HG03558 (cell line): Measurements from ENCODE around the gene NEK6.

ENCODE experiments used
- ATAC-seq: cut with Tn5 transposase; IDR thresholded peaks from one replicate; pipeline ENCODE4 v1.9.1; 2021; ENCODE audit warnings: moderate number of reproducible peaks; ENCODE audit not compliant: unreplicated experiment; ENCODE audit errors: extremely low read depth

The NEK6 gene

DNA sequence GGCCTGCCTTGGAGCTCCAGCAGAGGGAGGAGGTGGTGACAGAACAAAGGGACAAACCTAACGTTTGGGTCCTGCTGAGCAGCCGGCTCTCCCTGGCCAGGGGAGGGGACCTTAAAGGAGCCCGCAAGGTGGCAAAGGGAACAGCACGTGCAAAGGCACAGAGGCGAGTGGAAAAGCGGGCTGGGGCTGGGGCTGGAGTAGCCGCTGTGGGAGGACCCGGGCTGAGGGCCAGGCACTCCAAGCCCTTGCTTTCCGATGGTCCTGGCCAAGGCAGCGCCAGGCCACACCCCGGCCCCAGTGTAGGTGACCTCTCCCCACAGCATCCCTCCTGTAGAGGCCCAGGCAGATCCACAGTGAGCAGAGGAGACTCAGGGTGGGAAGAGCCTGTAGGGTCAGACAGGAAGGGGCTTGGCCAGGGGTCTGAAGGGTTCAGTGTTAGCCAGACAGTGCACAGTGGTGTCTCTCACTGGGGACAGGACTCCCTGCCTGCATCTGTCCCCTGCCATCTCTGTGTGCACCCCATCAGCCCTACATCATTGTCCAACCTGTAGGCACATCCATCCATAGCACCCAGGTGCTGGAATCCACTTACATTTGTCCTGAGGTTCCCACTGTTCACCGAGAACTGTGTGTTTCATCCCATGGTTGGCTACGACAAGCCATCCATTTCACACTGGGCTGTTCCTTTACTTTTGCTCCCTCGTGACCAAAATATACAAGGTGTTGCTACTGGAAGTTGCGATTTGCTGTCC lies 77.0 kb downstream of the NEK6 start:
- ATAC-seq, result no peak

DNA sequence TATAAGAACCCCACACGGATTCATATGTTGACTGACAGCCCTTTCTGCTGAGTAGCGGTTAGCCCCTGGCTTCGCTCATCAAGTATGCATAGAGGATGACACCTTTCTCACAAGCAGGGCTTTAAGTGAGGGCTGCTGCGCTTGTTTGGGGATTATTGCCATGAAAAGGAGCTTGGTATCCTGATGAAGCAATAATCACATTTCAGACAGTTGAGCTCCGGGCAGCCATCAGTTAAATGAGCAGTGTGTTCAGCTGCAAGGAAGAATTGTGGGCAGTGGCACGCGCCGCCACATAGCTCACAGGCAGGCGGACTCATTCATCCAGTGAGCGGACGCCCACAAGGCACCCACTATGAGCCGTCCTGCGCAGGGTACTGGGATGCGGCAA lies 77.6 kb downstream of the NEK6 start:
- ATAC-seq, result no peak

DNA sequence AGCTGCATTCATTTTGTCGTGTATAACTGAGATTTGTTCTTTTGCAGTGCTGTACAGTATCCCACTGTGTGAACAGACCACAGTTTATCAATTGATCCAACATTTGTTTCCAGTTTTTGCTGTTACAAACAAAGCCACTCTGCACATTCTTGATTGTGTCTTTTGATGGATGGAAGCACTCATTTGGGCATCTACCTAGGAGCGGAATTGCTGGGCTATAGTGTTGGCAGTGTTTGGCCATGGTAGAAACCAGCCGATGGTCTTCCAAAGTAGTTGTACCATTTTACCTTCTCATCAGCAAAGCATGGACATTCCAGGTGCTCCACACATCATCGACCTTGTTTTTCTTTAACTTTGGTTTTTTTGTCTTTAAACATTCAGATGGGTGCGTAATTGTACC lies 79.8 kb downstream of the NEK6 start:
- ATAC-seq, result no peak

DNA sequence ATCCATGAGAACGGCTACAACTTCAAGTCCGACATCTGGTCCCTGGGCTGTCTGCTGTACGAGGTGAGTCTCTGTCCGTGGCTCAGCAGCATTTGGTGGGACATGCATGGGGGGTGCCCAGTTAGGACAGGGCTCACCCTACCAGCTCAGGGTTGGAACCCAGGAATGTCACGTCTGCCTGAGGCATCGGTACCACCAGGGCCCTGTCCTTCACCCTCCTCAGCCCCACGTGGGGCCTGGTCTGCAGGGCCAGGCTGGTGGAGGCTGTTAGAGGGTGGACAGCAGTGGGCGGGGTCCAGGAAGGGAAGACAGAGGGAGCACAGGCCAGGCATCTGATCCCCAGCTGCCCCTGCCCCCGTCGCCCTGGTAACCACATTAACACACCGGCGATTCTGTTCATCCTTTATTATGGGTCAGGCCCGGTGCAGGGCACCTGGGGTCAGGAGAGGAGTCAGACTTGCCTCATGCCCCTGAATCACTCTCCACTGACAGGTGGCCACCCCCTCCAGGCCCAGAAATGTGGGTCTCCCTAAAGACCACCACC lies 81.9 kb downstream of the NEK6 start:
- ATAC-seq, result no peak

DNA sequence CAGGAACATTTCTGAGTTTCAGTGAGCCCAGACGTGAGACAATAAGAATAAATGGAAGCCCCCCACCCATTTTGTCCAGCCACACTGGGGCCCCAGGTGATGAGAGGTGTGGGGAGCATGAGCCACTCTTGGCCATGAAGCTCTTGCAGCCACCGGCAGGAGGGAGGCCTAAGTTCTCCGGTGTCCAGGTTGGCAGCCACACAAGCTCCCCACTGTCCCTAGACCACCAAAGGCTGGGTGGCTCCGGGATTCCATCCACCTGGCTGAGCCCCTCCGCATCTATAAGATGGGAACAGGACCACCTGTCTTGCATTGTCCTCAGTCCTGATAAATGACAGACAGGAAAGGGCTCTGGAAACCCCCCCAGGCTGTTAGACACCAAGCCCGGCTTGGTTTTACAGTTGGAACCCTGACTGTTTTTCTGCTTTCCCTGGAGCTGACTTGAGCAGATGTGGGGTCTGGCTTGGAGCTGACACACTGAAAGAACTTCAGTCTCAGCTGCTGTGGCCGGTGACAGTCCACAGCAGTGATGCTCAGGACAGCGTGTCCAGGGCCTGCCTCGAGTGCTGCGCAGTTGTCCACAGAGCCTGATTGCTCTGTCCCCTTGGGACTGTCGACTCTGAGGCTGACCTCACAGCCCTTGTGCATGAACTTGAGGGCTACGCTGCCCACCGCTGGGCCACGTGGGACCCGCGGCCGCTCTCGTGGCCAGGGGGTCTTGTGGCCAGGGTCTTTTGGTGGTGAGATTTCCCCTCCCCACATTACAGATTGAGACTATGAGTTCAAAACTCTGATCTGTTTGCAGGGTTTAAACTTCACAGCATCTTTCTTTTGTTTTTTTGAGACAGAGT lies 82.7 kb downstream of the NEK6 start:
- ATAC-seq, result no peak

DNA sequence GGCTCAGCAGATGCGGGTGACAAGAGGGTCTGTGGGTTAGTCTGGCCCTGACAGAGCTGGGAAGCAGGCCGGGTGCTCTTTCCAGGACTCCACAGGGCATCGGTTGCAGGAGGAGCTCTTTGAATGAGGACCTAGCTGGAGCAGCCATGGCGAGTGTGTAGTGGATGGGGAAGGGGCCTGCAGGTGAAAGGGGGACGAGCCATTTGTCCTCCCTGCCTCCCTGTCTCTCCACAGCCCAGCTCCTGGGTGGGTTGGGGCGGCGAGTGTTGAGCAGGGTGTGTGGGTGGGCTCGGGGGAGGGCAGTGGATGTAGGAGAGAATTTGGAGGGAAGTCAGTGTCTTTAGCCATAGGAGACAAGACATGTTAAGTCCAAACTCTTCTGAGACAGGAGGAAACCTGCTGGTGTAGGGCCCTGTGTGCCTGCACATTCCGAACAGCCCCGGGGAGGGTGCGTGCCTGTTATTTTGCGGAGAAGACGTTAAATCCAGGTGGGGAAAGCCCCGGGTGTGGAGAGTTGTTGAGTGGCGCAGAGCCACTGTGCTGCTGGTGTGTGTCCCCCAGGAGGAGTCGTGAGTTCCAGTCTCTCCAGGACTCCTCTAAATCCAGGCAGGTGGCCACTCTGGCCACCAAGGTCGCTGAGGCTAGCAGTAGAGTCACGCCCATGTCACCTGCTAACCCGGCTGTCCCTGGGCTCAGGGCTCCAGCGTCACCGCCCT lies 83.9 kb downstream of the NEK6 start:
- ATAC-seq, result no peak

DNA sequence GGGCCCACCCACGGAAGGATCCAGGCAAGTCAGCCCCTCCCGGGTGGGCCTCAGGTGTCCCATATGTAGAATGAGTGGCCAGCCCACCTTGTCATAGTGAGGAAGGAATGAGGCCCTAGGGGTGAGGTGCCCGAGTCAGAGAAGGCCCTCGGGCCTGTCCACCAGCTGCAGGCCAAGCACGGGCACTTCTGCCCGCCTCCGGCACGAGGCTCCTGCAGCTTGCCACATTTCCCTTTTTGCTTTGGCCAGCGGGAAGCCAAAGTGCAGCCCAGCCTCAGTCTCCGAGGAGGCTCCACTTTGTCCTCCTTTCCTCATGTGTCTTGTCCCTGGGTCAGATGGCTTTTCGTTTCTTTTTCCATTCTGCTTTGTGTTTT lies 84.6 kb downstream of the NEK6 start:
- no peak for ATAC-seq

DNA sequence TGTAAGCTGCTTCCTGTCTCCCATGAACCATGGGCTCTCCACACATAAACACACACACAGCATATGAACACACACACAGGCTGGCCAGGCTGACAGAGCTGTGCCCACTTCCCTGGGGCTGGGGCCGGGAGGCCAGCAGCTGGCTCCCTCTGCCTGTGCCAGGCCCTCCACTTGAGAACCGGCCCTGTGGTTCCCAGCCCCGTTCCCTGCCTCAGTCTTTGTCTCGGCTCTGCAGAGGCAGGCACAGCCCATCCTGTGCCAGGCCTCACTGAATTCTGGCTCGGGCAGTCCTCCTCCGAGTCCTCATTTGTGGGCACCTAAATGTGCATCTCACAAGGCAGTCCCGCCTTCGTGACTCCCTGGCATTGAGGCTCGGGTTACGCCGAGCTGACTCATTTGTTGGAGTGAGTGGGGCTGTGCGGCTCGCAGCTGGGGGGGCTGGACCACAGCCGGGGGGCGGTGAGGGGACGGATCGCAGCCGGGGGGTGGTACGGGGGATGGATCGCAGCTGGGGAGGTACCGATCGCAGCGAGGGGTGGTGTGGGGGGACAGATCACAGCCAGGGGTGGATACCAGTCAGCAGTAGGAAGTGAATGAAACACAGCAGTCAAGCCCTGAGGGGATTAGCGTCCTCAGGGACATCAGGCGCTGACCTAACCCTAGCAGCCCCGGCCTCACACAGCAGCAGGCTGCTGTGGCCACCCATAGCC lies 85.2 kb downstream of the NEK6 start:
- no peak for ATAC-seq

DNA sequence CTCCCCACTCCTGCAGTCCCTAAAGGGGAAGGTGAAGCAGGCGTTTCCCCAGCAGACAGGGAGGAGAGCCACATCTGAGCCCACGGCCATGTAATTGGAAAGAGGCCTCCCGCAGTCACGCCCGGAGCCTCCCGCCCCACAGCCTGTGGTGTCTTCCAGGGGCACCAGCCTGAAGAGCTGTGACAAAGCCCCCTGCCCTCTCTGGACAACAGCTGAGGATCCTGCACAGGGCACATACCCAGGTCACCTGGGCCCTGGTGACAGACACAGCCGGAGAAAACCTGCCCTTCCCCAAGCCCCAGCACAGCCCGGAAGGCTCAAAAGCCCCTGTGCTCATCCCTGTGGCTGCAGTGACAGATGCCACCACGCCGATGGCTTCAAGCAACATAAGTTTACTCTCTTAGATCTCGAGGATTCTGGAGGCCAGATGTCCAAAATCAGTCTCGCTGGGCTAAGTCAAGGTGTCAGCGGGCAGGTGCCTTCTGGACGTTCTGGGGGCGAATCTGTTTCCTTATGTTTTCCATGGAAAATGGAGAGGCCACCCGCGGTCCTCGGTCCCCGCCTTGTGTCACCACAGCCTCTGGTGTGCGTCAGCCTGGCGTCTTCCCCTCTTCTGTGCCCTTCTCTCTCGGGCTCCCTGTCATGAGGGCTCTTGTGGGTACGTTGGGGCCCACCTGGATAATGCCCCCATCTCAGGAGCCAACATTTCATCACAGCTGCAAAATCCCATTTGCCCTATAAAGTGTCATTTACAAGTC lies 86.0 kb downstream of the NEK6 start:
- no peak for ATAC-seq

DNA sequence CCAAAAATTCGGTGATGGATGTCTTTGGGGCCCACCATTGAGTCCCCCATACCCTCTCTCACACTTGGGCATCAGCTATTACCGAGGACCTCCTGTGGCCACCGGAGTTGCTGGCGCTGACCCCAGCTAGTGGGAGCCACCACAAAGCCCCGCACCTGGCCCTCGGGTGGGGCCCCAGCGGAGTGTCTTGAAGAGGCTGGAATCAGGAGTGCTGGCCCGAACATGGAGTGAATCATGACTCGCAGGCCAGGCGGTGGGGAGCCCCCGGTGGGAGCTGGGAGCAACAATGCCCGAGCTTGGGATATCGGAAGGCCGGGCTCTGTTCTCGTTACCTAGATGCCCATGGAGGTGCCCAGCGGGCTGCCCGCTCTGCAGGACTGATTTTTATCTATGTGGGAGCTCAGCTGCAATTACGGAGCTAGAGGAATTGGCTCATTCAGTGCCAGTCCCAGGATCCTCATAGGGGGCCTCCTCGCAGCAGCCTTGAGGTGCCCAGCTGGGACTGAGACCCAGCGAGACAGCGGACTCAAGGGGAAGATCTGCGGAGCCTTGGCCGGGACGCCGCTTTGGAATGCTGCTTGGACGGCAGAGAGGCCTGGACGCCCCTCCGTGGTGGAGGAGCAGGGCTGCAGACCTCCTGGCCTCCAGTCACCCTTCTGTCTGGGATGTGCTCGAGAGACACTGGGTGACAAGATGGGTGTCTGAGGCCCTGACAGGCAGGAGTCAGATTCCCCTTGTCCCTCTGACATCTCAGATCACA lies 86.7 kb downstream of the NEK6 start:
- ATAC-seq, result no peak

DNA sequence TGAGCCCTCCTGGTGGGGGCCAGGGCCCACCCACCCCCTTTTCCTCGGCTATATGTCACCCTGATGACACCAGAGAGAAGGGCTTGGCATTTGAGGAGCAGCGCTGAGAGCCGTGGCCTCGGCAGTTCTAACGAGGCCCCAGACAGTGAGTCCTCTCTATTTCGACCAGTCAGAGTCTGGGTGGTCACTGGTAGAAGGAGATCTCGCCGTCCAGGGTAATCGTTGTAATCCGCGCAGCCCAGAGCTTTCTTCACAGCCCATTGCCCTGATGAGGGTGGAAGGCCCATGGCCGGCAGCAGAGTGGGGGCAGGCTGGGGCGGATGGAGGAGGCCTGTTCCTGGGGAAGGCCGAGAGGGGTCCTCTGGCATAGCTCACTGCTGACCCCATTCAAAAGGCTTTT lies 87.3 kb downstream of the NEK6 start:
- ATAC-seq, result no peak

DNA sequence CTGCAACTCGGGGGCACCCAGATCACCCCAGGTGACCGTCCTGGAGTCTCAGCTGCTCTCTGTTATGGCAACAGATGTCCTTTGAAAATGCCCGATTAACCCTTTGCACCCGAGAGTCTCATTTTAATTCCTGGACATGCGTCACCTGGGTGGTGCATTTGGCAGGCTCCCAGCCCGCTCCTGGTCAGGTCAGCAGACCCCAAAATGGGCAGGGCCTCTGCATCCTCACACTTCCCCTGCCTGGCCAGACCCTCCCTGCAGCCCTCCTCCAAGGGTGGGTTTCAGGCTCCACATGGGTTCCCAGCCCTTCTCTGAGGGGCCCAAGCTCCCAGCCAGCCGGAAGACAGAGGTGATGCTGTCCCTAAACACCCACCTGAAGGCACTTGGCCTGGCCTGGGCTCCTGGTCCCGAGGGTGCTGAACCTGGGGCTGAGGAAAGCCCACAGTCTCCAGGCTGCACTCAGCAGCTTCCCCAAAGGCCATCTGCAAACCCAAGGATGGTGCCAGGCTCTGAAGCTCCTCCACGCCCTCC lies 88.1 kb downstream of the NEK6 start:
- ATAC-seq, result no peak

DNA sequence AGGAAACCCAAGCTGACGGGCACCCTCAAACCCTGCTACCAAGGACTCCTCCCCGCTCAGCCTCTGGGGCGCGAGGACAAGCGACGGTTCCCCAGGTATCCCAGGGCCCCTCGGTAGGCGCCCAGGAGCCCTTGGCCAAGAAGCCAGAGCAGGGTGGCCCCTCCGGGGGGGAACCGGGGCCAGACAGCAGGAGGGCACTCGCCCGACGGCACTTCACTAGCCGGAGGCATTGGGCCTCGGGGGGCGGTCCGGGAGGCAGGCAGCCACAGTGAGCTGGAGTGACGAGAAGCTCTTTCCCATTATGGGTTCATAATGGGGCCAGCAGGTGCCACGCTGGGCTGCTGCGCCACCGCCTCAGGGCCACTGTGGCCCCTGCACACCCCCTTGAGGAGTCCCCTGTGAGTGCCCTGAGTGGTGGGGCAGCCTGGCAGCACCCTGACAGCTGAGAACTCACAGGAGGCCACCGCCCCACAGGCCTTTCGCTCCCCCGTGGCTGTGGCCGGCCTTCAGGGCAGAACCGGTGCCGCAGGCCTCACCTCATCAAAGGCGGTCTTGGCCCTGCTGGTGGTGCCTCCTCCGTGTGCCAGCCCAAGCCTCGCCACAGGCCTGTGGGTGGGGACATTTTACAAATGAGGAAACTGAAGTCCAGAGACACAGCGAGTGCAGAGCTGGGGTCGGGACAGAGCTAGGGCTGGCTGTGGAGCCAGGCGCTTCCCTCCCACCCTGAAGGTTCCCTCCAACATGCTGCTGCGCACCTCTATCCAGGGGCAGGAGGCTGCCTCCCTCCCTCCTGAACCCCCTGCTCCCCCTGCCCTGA lies 88.8 kb downstream of the NEK6 start:
- ATAC-seq, result no peak

DNA sequence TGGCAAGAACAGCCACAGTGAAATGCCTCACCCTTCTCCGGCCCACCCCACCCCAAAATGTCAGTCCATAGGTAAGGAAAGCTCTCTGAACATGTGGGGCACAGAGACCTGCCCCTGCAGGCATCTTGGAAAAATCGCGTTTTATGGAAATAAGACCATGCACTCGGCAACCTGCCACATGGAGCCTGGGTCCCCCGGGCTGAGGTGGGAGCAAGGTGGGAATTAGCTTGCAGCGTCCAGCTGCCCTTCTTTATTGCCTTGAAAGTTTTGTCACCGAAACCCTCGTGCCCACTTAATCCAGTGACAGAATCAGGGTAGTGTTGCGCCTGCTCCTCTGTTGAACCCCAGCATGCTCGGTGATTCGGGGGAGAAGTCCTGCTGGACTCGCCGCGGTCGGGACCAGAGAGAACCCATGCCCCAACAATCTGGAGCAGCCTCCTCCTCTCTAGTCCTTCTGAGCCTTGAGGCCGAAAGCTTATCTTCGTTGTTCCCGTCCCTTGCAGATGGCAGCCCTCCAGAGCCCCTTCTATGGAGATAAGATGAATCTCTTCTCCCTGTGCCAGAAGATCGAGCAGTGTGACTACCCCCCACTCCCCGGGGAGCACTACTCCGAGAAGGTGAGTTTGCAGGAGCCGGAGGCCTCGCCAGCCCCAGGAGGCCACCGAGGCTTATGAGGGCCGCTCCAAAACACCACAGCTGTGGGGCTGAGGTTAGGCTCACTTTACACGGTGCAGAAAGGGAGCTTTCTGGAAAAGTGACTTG lies 89.6 kb downstream of the NEK6 start:
- ATAC-seq, result no peak

DNA sequence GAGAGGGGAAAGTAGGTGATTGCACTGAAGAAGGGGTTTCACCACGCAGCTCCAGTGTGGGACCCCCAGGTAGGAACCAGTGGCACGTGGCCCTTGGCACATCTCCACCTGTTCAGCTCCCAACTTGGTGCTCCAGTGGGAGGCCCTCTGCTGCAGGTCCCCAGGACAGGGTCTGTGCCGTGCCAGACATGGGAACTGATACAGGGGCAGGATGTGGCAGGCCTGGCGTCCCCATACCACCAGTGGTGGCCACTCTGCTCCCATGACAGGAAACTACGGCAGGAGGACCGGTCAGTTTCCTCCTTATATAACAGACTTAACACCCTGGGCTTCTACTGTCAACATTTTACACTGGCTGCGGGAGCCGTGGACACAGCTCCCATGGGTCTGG lies 90.2 kb downstream of the NEK6 start:
- ATAC-seq, result no peak

DNA sequence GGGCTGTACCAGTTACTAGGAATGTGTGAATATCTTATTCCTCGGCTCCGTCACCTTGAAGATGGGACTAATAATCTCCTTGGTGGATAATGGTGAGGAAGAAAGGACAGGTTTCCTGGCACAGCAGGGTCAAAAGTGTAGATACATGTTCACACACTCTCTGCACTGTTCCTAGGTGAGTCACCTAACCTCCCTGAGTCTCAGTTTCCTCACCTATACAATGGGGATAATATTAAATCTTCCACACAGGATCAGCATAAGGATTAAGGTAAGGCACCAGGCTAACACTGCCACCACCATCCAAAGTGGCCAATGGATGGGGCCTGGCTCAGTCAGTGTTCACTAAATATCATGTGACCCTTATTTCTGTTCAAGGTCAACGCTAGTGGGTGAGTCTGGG lies 90.6 kb downstream of the NEK6 start:
- no peak for ATAC-seq

DNA sequence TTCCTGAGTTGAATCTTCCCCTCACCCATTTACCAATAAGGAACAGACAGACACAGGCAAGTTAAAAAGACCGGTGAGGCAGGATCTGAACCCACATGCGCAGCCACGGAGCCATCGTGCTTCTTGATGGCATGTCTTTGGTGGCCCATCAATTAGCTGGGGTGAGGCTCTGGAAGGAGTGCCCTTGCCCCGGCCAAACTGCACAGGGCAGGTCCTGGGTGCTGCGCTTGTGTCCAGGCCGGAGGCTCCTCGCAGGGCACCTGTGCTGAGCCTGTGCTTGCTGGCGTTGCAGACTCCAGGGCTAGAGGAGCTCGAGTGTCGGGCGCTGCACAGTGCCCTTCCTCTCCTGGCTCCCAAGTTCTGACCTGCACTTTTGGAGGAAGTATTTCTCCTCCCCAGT lies 91.1 kb downstream of the NEK6 start:
- no peak for ATAC-seq
